GM21786 (cell line): Measurements from ENCODE around the gene PEAK3.

Source experiments
- ATAC-seq: cut with Tn5 transposase; IDR thresholded peaks from one replicate; pipeline ENCODE4 v1.9.1; 2021; ENCODE audit not compliant: unreplicated experiment

The PEAK3 gene

DNA sequence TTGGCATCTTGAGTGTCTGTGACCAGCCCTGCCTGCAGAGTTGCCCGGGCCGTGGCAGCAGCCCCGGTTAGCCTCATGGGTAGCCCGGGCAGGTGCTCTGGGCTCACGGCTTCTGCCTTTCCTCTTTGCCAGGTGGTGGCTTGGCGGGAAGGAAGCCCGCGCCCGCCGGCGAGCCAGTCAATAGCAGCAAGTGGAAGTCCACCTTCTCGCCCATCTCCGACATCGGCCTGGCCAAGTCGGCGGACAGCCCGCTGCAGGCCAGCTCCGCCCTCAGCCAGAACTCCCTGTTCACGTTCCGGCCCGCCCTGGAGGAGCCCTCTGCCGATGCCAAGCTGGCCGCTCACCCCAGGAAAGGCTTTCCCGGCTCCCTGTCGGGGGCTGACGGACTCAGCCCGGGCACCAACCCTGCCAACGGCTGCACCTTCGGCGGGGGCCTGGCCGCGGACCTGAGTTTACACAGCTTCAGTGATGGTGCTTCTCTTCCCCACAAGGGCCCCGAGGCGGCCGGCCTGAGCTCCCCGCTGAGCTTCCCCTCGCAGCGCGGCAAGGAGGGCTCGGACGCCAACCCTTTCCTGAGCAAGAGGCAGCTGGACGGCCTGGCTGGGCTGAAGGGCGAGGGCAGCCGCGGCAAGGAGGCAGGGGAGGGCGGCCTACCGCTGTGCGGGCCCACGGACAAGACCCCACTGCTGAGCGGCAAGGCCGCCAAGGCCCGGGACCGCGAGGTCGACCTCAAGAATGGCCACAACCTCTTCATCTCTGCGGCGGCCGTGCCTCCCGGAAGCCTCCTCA is 55.7 kb downstream of the PEAK3 start:
- no peak for ATAC-seq

GRCh38 chr19:2225415-2226050 is 56.4 kb downstream of the PEAK3 start:
- no peak for ATAC-seq

- no peak for ATAC-seq
Observed at GRCh38 chr19:2224754-2225349, 57.1 kb downstream of the PEAK3 start.
